Measurements from ENCODE around the gene FAM83F.

The FAM83F gene

DNA sequence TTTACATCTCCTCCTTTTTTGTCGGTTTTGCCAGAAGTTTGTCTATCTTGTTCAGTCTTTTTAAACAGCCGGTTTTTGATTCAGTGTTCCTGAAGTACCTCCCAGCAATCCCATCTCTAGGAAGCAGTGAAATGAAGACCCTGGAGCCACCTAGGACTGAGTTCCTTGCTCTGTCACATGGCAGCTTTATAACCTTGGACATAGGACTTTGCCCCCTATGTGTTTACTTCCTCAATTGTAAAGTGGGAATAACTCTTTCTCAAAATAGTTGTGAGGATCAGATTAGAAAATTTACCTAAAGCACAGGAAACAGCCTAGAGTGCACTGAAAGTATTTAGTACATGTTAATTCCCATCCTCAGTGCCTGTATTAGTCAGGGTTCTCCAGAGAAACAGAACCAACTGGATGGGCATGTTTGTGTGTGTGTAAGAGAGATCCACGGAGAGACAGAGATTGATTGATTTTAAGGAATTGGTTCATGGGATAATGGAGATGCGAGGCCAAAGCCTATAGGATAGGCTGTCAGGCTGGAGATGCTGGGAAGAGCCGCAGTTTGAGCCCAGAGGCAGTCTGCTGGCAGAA lies 20.0 kb downstream of the FAM83F start:
- Histone ChIP-seq H3K27me3 (peaks cover 6% of the 10 kb centered on the region), H3K36me3 (no peaks in the 10 kb centered on the region), H3K4me1 (ENCODE audit: control insufficient read depth in 1 of 2, insufficient read depth in 1 of 2, low read depth in 1 of 2, low read length in 1 of 2) (peaks cover 4 to 5% of the 10 kb centered on the region in 2 experiments), H3K27ac (no peak overlapping the region), H3K9me3 (no peaks in the 10 kb centered on the region), H3K4me3 (ENCODE audit: low read depth in 1 of 2, low read length in 1 of 2) (no peak overlapping the region)
- TF ChIP-seq, protein P1, sequence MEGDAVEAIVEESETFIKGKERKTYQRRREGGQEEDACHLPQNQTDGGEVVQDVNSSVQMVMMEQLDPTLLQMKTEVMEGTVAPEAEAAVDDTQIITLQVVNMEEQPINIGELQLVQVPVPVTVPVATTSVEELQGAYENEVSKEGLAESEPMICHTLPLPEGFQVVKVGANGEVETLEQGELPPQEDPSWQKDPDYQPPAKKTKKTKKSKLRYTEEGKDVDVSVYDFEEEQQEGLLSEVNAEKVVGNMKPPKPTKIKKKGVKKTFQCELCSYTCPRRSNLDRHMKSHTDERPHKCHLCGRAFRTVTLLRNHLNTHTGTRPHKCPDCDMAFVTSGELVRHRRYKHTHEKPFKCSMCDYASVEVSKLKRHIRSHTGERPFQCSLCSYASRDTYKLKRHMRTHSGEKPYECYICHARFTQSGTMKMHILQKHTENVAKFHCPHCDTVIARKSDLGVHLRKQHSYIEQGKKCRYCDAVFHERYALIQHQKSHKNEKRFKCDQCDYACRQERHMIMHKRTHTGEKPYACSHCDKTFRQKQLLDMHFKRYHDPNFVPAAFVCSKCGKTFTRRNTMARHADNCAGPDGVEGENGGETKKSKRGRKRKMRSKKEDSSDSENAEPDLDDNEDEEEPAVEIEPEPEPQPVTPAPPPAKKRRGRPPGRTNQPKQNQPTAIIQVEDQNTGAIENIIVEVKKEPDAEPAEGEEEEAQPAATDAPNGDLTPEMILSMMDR (IDR thresholded peaks at IDR 0.05) = no peak

DNA sequence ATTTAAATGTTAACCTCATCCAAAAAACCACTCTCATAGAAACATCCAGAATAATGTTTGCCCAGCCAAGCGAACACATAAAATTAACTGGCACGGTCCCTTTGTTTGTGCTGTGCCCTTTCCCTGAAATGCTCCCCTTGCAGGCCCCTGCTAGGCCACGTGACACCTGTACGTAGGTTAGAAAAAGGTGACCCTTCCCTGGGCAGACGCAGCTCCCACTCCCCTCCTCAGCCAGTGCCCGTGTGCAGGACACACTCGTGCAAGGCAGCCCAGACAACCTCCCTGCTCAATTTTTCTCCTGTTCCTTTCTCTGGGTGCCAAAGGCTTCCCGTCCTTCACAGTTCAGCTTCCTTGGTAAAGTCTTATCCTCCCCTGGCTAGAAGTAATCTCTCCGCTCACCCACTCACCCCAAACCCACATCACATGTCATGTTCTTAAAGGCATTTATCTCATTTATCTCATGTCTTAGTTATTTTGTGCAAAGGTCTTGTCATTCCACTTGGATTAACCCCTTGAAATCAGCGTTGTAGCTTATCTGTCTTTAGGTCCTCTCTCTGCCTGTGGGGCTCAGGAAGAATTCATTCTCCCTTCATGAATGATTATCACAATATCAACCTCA lies 20.7 kb downstream of the FAM83F start:
- TF ChIP-seq, protein P1 (IDR thresholded peaks at IDR 0.05) = no peak
- Histone ChIP-seq H3K4me3 (ENCODE audit: low read depth in 1 of 2, low read length in 1 of 2) (no peak overlapping the region), H3K36me3 (no peaks in the 10 kb centered on the region), H3K9me3 (no peaks in the 10 kb centered on the region), H3K27ac (no peak overlapping the region), H3K4me1 (ENCODE audit: control insufficient read depth in 1 of 2, insufficient read depth in 1 of 2, low read depth in 1 of 2, low read length in 1 of 2) (no peaks in the 10 kb centered on the region), H3K27me3 (no peaks in the 10 kb centered on the region)

DNA sequence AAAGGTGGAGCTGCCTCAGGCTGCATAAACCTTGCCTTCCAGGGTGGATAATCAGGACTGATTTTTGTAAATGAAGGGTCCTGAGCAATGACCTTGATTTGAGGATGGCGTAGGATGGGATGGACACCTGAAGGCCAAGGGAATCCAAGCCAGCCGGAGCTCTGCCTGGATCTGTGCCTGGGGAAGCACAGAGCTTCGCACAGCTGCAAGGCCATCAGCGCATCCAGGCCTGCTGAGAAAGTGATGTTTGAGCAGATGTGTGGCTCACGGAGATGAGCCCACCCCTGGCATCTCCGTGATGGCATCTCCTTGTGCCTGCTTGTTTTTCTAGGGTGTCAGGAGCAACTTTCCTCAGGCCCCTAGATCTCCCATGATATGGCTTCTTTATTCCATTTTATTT lies 23.3 kb downstream of the FAM83F start:
- no peaks in the 10 kb centered on the region for H3K9me3 ChIP-seq
- TF ChIP-seq, protein P1 (IDR thresholded peaks at IDR 0.05) = no peak
- no peaks in the 10 kb centered on the region for H3K4me1 ChIP-seq (ENCODE audit: control insufficient read depth in 1 of 2, insufficient read depth in 1 of 2, low read depth in 1 of 2, low read length in 1 of 2)
- peaks cover 2% of the 10 kb centered on the region for H3K27me3 ChIP-seq
- no peaks in the 10 kb centered on the region for H3K36me3 ChIP-seq
- no peak overlapping the region for H3K27ac ChIP-seq
- no peak overlapping the region for H3K4me3 ChIP-seq (ENCODE audit: low read depth in 1 of 2, low read length in 1 of 2)

DNA sequence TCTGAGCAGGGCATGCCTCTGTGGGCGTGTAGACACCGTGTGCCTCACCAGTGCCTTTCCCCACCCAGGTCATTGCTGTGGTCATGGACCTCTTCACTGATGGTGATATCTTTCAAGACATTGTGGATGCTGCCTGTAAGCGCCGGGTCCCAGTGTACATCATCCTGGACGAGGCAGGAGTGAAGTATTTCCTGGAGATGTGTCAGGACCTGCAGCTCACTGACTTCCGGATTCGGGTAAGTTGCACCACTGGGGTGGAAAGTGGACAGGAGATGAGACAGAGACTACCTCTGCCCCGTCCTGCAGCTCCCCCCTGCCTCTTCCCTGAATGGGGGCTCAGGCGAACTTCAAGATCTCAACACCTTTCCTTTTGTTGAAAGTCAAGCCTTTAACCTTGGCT lies 24.3 kb downstream of the FAM83F start:
- TF ChIP-seq, protein P1 (IDR thresholded peaks at IDR 0.05) = no peak
- no peaks in the 10 kb centered on the region for H3K9me3 ChIP-seq
- H3K27me3 ChIP-seq = peaks cover 4% of the 10 kb centered on the region
- H3K4me1 ChIP-seq (ENCODE audit: control insufficient read depth in 1 of 2, insufficient read depth in 1 of 2, low read depth in 1 of 2, low read length in 1 of 2) = no peaks in the 10 kb centered on the region
- no peak overlapping the region for H3K27ac ChIP-seq
- H3K36me3 ChIP-seq = no peaks in the 10 kb centered on the region
- no peak overlapping the region for H3K4me3 ChIP-seq (ENCODE audit: low read depth in 1 of 2, low read length in 1 of 2)

DNA sequence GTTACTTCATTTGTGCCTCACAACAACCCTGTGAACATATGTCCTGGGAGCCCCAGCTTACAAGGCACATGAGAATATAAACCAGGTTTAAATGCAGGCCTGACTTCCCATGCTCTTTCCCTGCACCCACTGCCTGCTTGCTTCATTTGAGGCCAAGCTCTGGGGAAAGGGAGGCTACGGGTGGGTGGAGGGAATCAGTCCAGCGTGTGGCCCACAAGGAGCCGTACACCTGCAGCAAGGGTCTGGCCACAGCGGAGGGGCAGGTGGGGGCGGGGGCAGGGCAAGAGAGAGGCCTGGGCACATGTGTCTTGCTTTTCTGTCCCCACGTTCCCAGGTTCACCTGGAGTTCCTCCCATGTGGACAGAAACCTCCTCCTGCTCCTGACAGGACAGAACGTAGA lies 26.2 kb downstream of the FAM83F start:
- H3K9me3 ChIP-seq = no peaks in the 10 kb centered on the region
- TF ChIP-seq, protein P1 (IDR thresholded peaks at IDR 0.05) = no peak
- H3K27me3 ChIP-seq = peaks cover 4% of the 10 kb centered on the region
- H3K36me3 ChIP-seq = no peaks in the 10 kb centered on the region
- H3K4me1 ChIP-seq (ENCODE audit: control insufficient read depth in 1 of 2, insufficient read depth in 1 of 2, low read depth in 1 of 2, low read length in 1 of 2) = peaks cover 0 to 4% of the 10 kb centered on the region in 2 experiments
- no peak overlapping the region for H3K4me3 ChIP-seq (ENCODE audit: low read depth in 1 of 2, low read length in 1 of 2)
- H3K27ac ChIP-seq = no peak overlapping the region
